Aorta (tissue), 5 donors: ENCODE results near the gene NIPSNAP2. TPM values are rescaled to one million over a fixed set of nuclear protein-coding genes. Genes with fewer than 3 reads are reported as not detected.
"Not testable (repeated sequence)": the region's sequence is repeated elsewhere in the genome, so short reads cannot be mapped to it uniquely, and the experiment has no call there.

Experiments used
- ATAC-seq: fragments of 200-7000 bp; cut with Tn5 transposase; one replicate; pipeline ENCODE4 v1.9.1; 2022; ENCODE audit warnings: moderate library complexity; ENCODE audit not compliant: low FRiP score
- DNase-seq, 2 donors: peaks; one replicate each; pipeline ENCODE4 v3.0.0-alpha.2; 2020
- H3K27ac ChIP-seq, 2 donors: one replicate each; pipeline ENCODE4 v1.5.1; 2013; ENCODE audit warnings: low read length in 2 of 2, mild to moderate bottlenecking in 2 of 2, moderate library complexity in 2 of 2, control low read depth in 1 of 2, inconsistent platforms in 1 of 2, low read depth in 1 of 2
- H3K27me3 ChIP-seq, 2 donors: one replicate each; pipeline ENCODE4 v1.6.1; 2013; ENCODE audit warnings: control low read depth in 1 of 2, low read length in 1 of 2, mild to moderate bottlenecking in 1 of 2, moderate library complexity in 1 of 2; ENCODE audit not compliant: insufficient read depth in 2 of 2, control insufficient read depth in 1 of 2
- H3K36me3 ChIP-seq, 2 donors: one replicate each; pipeline ENCODE4 v1.6.1; 2013; ENCODE audit warnings: control low read depth in 1 of 2, low read length in 1 of 2, mild to moderate bottlenecking in 1 of 2; ENCODE audit not compliant: insufficient read depth in 2 of 2, control insufficient read depth in 1 of 2
- H3K4me1 ChIP-seq, 2 donors: one replicate each; pipeline ENCODE4 v1.6.1; 2013; ENCODE audit warnings: low read length in 2 of 2, control low read depth in 1 of 2, mild to moderate bottlenecking in 1 of 2, moderate library complexity in 1 of 2; ENCODE audit not compliant: insufficient read depth in 2 of 2, control insufficient read depth in 1 of 2
- H3K4me3 ChIP-seq, 2 donors: one replicate each; pipeline ENCODE4 v1.5.1; 2013; ENCODE audit warnings: low read length in 2 of 2, control low read depth in 1 of 2, mild to moderate bottlenecking in 1 of 2
- H3K9me3 ChIP-seq: one replicate; pipeline ENCODE4 v1.6.1; 2013; ENCODE audit warnings: mild to moderate bottlenecking, low read length; ENCODE audit not compliant: control insufficient read depth
- WGBS, 2 donors: extraction: QIAGEN DNeasy Blood & Tissue Kit; methylation state at CpG; one replicate each; pipeline ENCODE4 v1.1.7; 2013; 5-methylcytosine and 5-hydroxymethylcytosine counted together
- intact Hi-C, 2 donors: fragments of 100-400 bp; cut with DNase I; formaldehyde crosslinking; loops; one replicate each; pipeline versions ENCODE4 v1.14.2 to v1.15.0; 2022
- polyA plus RNA-seq, 2 donors: library from polyadenylated mRNA; stranded (reverse); fragments of 200-250 nt; gene quantifications; one replicate each; pipeline ENCODE4 v1.2.3, GENCODE V29; 2013
- total RNA-seq, 2 donors: library from RNA; stranded (reverse); fragmentation: NEBNext Ultra II Directional; extraction: Animal tissue kit (Norgen Biotek cat#: 25700); gene quantifications; one replicate each; pipeline ENCODE4 v1.2.1, GENCODE V29; 2021
- donor health status: healthy with polysubstance abuse.
- donor health status: Bipolar disorder and iron deficiency.
- donor health status: DM: no; HTN: no; CAD: no.
- donor health status: DM: no; HTN: no; CAD: no.
- donor health status: DM: yes; HTN: yes; CAD: no.

NIPSNAP2 gene
- total and polyA plus RNA-seq, 4 donors, result 34.3 to 53.1 (median 44.4) TPM

DNA sequence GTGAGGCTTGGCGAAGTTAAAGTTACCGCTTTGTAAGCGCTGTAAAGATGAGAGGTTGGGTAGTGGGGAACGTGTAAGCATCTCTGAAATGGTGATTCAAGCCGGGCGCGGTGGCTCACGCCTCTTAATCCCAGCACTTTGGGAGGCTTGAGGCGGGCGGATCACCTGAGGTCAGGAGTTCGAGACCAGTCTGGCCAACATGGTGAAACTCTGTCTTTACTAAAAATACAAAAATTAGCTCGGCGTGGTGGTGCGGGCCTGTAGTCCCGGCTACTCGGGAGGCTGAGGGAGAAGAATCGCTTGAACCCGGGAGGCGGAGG, 12.1 kb upstream of the NIPSNAP2 start:
- not testable (repeated sequence) for H3K36me3 ChIP-seq, DNase-seq, H3K4me1 ChIP-seq, H3K9me3 ChIP-seq, H3K27me3 ChIP-seq, ATAC-seq
- H3K27ac ChIP-seq, result peak overlapping the region in 1 of 2 donors; percentile 29
- peak overlapping the region; percentile 40 to 42 for H3K4me3 ChIP-seq
- 36 to 39% methylated on average over 19 of the region's 19 CpGs for WGBS, 2 donors
- intact Hi-C loops, result loop anchor here in 1 of 2 donors (5.0 kb wide), 2 partner anchors 65 to 585 kb away; partner anchors contain the start of genes LANCL2 and ZNF713

DNA sequence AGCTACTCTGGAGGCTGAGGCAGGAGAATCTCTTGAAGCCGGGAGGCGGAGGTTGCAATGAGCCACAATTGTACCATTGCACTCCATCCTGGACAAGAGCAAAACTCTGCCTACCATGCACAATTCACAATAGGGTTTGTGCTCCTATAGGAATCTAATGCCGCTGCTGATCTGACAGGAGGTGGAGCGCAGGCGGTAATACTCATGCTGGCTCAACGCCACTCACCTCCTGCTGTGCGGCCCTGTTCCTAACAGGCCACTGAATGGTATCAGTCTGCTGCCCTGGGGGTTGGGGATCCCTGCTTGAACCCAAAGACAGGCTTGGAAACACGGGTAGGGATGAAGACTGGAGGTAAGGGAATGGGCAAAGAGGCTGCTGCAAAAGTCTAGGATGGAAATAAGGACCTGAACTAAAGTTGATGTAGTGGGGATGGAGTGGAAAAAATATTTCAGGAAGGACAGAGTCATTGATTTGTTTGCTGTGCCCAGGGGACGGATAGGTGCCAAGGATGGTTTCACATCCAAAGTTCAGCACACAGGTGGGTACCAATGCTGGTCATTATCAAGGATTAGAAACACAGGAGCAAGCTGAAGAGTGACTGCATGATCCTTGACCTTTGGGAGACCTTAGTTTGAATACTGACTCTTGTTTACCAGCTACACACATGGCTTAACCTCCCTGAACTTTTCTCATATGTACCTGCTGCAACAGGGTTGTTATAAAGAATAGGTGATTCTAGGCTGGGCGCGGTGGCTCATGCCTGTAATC, 10.5 kb upstream of the NIPSNAP2 start:
- Histone ChIP-seq H3K9me3 (no peaks in the 10 kb centered on the region), H3K27ac (no peak overlapping the region), H3K36me3 (peaks cover 0 to 2% of the 10 kb centered on the region in 2 donors), H3K4me3 (no peak overlapping the region), H3K4me1 (no peaks in the 10 kb centered on the region), H3K27me3 (no peaks in the 10 kb centered on the region)
- 90 to 92% methylated on average over 11 of the region's 11 CpGs for WGBS, 2 donors
- DNase-seq, result no peak
- no peak for ATAC-seq
- intact Hi-C loops, result loop anchor here in 1 of 2 donors (5.0 kb wide), 2 partner anchors 67 to 587 kb away; partner anchors contain the start of genes LANCL2 and ZNF713

DNA sequence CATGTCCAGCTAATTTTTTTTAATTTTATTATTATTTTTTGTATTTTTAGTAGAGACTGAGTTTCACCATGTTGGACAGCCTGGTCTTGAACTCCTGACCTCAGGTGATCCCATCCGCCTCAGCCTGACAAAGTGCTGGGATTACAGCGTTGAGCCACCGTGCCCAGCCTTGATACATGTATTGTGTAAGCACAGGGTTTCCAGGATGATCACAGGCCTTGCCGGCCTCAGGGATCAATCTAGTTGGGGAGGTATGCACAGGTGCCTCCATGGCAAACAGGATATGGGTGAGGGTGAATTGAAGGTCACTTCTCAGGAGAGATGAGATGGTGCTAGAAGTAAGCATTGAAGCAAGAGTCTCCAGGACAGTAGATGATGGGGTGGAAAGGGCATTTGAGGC, 7.2 kb upstream of the NIPSNAP2 start:
- H3K27me3 ChIP-seq, result no peaks in the 10 kb centered on the region
- H3K36me3 ChIP-seq, result peaks cover 0 to 2% of the 10 kb centered on the region in 2 donors
- 83 to 88% methylated on average over 4 of the region's 4 CpGs for WGBS, 2 donors
- intact Hi-C loops, result no loop called here
- no peak for DNase-seq
- no peak overlapping the region for H3K4me3 ChIP-seq
- H3K27ac ChIP-seq, result no peak overlapping the region
- no peak for ATAC-seq
- H3K9me3 ChIP-seq, result no peaks in the 10 kb centered on the region
- H3K4me1 ChIP-seq, result no peaks in the 10 kb centered on the region

DNA sequence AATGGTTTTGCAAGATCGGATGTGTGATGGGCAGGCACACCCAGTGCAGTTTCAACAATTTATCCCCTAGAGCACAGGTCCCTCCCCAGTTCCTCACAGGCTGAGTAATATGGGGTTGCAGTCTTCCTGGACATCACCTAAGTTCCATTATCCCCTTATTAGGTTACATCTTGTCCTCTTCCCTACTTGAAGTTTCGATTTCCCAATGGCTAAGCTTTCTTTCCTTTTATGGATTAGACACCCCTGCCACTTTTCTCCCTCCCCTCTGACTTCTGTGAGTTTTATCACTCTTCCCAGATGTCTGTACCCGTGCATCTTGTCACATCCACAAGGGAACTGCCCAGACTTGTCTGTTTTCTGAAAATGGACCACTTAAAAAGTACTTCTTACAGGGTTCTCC, 2.4 kb upstream of the NIPSNAP2 start:
- H3K9me3 ChIP-seq, result no peaks in the 10 kb centered on the region
- WGBS, 2 donors, result 82 to 91% methylated on average over 3 of the region's 3 CpGs
- no peaks in the 10 kb centered on the region for H3K4me1 ChIP-seq
- no peak overlapping the region for H3K4me3 ChIP-seq
- H3K36me3 ChIP-seq, result no peaks in the 10 kb centered on the region
- intact Hi-C loops, result loop anchor here (5.0 to 10.0 kb wide), 2 partner anchors 65 to 317 kb away; no protein-coding TSS in a partner anchor
- H3K27ac ChIP-seq, result no peak overlapping the region
- DNase-seq (no peak), ATAC-seq (no peak)
- H3K27me3 ChIP-seq, result no peaks in the 10 kb centered on the region

DNA sequence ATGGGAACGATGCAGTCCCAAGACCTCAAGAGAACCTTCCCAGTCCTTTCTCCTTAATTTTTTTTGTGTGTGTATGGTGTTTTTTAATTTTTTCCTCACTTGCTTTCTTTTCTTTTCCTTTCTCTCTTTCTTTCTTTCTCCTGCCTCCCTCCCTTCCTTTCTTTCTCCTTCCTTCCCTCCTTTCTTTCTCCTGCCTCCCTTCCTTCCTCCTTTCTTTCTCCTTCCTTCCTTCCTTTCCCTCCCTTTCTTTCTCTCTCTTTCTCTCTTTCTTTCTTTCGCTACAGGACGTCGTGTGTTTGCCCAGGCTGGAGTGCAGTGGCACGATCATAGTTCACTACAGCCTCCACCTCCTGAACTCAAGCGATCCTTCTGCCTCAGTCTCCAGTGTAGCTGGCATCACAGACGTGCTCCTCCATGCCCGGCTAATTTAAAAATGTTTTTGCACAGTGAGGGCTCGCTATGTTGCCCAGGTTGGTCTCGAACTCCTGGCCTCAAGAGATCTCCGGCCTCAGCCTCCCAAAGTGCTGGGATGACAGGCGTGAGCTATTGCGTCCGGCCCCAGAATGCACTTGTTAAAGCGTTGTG, 709 bp upstream of the NIPSNAP2 start:
- Histone ChIP-seq H3K4me3 (no peak overlapping the region), H3K27ac (no peak overlapping the region), H3K27me3 (no peaks in the 10 kb centered on the region), H3K36me3 (no peaks in the 10 kb centered on the region), H3K4me1 (no peaks in the 10 kb centered on the region), H3K9me3 (no peaks in the 10 kb centered on the region)
- intact Hi-C loops, result loop anchor here (5.0 to 10.0 kb wide), 2 partner anchors 66 to 319 kb away; no protein-coding TSS in a partner anchor
- DNase-seq, result no peak
- ATAC-seq, result no peak
- WGBS, 2 donors, result 75 to 78% methylated on average over 15 of the region's 15 CpGs

DNA sequence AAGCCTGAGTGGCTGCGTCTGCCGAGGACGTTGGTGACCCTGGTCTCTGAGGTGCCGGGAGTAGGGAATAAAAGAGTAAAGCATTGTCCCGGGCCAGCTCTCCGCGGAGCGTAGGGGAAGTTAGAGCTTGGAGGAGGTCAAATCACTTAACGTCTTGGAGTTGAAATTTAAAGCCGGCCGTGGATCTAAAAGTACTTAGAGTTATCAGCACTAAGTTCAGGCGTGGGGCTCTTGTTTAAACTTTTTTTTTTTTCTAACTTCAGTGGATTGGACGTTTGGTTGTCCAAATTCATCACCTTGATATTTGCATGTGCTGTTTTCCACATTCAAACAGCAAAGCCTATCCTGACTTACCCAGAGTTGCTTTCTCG, 700 bp downstream of the NIPSNAP2 start:
- H3K27ac ChIP-seq, result peak overlapping the region; percentile 62 to 85
- no peak for DNase-seq
- WGBS, 2 donors, result 1% methylated on average over 14 of the region's 14 CpGs
- no peaks in the 10 kb centered on the region for H3K36me3 ChIP-seq
- intact Hi-C loops, result loop anchor here (10.0 kb wide), 1 partner anchor 320 kb away; no protein-coding TSS in a partner anchor
- peak overlapping the region; percentile 90 to 96 for H3K4me3 ChIP-seq
- H3K9me3 ChIP-seq, result no peaks in the 10 kb centered on the region
- ATAC-seq, result no peak
- no peaks in the 10 kb centered on the region for H3K4me1 ChIP-seq
- no peaks in the 10 kb centered on the region for H3K27me3 ChIP-seq

DNA sequence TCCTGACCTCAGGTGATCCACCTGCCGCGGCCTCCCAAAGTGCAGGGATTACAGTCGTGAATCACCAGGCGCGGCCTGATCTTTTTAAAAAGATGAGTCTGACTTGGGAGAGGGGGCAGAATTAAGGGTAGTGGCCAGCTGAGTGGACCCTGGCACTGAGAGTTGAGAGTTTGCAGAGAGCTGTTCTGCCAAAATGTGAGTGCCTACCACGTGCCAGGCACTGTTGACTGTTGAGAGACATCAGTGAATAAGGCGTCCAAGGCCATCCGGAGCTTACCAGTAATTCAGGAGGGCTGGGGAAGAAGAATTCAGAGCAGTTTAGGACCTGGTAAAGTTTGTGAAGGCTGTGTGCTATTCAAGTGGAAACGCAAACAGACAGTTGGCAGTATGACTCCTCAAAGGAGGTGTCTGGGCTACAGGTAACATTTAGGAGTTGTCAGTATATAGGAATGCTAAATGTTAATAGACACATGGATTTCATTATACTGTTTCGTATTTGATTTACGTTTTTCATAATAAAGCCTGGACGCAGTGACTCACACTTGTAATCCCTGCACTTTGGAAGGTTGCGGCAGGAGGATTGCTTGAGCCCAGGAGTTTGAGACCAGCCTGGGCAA, 1.5 kb downstream of the NIPSNAP2 start:
- DNase-seq (no peak), ATAC-seq (no peak)
- Histone ChIP-seq H3K36me3 (no peaks in the 10 kb centered on the region), H3K27me3 (no peaks in the 10 kb centered on the region), H3K27ac (no peak overlapping the region), H3K4me1 (no peaks in the 10 kb centered on the region), H3K9me3 (no peaks in the 10 kb centered on the region), H3K4me3 (no peak overlapping the region)
- intact Hi-C loops, result loop anchor here (10.0 kb wide), 1 partner anchor 321 kb away; no protein-coding TSS in a partner anchor
- WGBS, 2 donors, result 66 to 71% methylated on average over 13 of the region's 13 CpGs

DNA sequence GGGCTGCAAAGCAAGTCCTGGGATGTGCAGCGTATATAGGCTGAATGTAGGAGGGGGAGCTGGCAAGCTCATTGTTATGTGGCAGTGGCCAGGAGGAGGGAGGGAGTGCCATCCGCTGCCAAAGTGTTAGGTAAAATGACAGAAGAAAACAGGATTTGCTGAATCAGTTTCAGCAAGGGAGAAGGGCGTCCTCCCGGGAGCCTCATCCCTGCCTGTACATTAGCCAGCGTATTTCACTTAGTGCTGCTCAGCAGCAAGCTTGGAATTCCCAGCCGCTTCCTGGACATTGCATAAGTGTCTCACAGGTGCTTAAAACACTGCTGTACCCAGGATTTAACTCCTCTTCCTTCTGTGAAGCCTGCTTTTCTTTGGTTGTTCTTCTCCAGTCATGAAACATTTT, 2.5 kb downstream of the NIPSNAP2 start:
- H3K27me3 ChIP-seq, result no peaks in the 10 kb centered on the region
- ATAC-seq (no peak), DNase-seq (no peak)
- no peaks in the 10 kb centered on the region for H3K9me3 ChIP-seq
- H3K27ac ChIP-seq, result no peak overlapping the region
- 75 to 91% methylated on average over 6 of the region's 6 CpGs for WGBS, 2 donors
- intact Hi-C loops, result loop anchor here (10.0 kb wide), 1 partner anchor 322 kb away; no protein-coding TSS in a partner anchor
- no peaks in the 10 kb centered on the region for H3K36me3 ChIP-seq
- H3K4me3 ChIP-seq, result no peak overlapping the region
- no peaks in the 10 kb centered on the region for H3K4me1 ChIP-seq
